Esophagus squamous epithelium (tissue), 4 donors: ENCODE data around the gene TSHR.

Source experiments
- CTCF ChIP-seq, 6 experiments: fragments of 450-650 bp in 4 of 6; fragments of 200-600 bp in 2 of 6; sonication (generic) in 2 of 6; IDR thresholded peaks; one replicate each; pipeline ENCODE4 v1.5.1; 2016 to 2019; ENCODE audit warnings: antibody characterized with exemption in 6 of 6, mild to moderate bottlenecking in 4 of 6, moderate library complexity in 4 of 6
- POLR2A ChIP-seq, 4 donors: fragments of 450-650 bp; IDR thresholded peaks; one replicate each; pipeline ENCODE4 v1.6.1; 2017; ENCODE audit warnings: antibody characterized with exemption in 4 of 4, mild to moderate bottlenecking in 4 of 4, moderate library complexity in 3 of 4

- TF ChIP-seq CTCF (IDR thresholded peaks at IDR 0.05) (no peak), POLR2A (IDR thresholded peaks at IDR 0.05) (no peak)
These were observed 220.8 kb downstream of the TSHR start for GRCh38 chr14:81176241-81176640.
